HG03280 (cell line): ENCODE measurements around the gene FRMD7.

Source experiments
- ATAC-seq: cut with Tn5 transposase; IDR thresholded peaks from one replicate; pipeline ENCODE4 v1.9.1; 2021; ENCODE audit warnings: mild to moderate bottlenecking, moderate library complexity; ENCODE audit not compliant: unreplicated experiment

The FRMD7 gene

DNA sequence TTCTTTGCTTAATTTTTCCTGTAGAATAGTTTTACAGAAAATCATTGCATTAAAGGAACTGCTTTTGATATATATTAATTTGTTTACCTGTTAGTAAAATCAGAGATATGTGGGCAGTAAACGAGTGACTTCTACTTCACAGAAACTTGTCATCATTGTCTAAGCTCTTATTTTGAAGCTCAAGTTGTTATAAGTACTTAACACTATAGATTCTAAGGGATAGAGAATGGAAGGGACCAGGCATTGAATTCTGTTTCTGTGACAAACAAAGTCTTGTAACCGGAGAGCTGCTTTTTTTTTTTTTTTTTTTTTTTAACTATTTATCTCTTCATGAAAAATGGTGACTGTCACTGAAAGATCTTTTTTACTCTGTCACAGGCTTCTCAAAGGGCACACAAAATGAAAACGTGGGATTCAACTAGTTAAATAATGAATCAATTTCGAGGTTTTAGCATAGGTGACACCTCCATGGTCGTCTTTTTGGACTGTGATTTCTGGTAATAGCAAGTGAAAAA lies 90.3 kb downstream of the FRMD7 start:
- ATAC-seq, result no peak

DNA sequence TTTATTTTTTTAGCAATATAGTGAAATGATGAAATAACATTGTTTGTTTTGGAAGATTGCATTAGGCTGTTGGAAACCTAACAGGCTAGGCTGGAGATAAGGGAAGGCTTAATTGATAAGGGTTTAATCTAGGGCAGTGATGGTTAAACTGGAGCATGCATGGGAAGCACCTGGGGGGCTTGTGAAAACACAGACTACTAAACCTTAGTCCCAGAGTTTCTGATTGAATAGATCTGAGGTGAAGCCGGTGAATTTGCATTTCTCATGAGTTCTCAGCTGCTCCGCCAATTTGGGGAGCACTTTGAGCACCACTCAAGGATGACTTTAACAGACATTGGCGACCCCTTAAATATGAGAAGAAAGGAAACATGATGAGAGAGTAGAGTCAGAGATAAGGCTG lies 93.2 kb downstream of the FRMD7 start:
- peak; percentile 59 for ATAC-seq

DNA sequence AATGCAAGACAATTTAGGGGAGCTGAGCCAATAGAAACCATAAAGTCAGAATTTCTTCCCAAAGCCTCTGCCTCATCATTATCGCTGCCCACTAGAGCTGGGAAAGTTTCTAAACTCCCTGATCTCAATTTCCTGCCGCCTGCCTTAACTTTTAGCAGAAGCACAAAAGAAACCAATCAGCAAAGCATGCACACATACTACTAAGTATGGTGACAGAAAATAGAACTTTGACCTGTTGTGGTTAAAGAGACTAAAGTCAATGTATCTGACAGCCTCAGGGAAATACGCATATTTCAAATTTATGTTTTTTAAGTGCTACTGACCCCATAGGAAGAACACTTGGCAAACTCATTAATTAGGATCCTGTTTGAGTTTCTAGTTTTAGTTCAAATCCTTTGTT lies 94.7 kb downstream of the FRMD7 start:
- ATAC-seq, result peak; percentile 53

DNA sequence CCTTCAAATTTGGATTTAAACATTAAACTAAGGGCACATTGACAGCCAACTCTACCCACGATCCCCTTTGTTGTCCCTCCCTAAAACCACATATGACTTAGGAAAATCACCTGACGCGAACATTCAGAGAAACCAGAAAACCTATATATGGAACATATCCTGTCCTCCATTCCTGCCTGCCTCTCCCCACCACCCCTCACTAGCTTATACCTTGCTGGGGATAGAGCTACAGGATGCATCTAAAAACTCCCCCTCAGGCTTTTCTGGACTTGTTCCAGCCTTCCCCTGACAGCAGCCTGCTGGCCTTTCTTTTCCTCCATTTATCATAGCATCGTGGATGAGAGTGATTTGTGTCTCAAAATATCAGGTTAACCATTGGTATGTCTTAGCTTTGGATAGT lies 96.0 kb downstream of the FRMD7 start:
- no peak for ATAC-seq

DNA sequence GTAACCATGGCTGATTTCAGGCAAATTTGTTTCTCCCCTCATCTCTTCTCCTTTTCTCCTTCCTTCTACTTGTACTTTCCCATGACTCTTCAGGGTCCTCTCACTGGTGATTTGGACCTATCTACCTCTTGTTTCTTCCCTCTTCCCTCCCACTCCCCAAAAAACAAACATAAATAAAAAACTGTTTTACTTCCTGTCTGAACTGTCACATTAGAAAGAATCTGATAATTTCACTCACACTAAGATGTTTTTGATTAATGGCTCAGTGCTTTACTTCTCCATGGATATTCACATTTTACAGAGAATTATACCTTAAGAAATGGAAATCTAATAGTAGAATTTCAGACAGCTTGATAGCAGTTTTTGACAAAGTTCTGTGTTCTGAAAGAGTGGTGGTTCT lies 97.6 kb downstream of the FRMD7 start:
- no peak for ATAC-seq
